HepG2 (cell line): ENCODE measurements around the gene TIMM13. TPM values are rescaled to one million over a fixed set of nuclear protein-coding genes. Genes with fewer than 3 reads are reported as not detected.

Experiments used
- BCL6 ChIP-seq: IDR thresholded peaks from 2 replicates; pipeline ENCODE4 v1.6.1; 2016; ENCODE audit warnings: missing genetic modification reagents, missing compliant biosample characterization
- MIXL1 ChIP-seq: IDR thresholded peaks from 2 replicates; pipeline ENCODE4 v1.6.1; 2016
- MTF2 ChIP-seq: sonication (generic); formaldehyde crosslinking; IDR thresholded peaks from 2 replicates; pipeline ENCODE4 v1.5.0; 2020; ENCODE audit warnings: missing genetic modification reagents, borderline replicate concordance
- NFE2L2 ChIP-seq: fragments of 150-350 bp; IDR thresholded peaks from 2 replicates; pipeline ENCODE4 v1.6.1; 2014; ENCODE audit warnings: low read length
- SMAD9 ChIP-seq: sonication (generic); formaldehyde crosslinking; IDR thresholded peaks from 2 replicates; pipeline ENCODE4 v1.5.1; 2020; ENCODE audit warnings: mild to moderate bottlenecking, missing genetic modification reagents
- TEAD3 ChIP-seq: optimal IDR thresholded peaks from 2 replicates; pipeline ENCODE3; 2016; ENCODE audit warnings: borderline replicate concordance
- ZFP41 ChIP-seq: sonication (generic); formaldehyde crosslinking; IDR thresholded peaks from 2 replicates; pipeline ENCODE4 v1.4.0; 2020; ENCODE audit warnings: mild to moderate bottlenecking, missing genetic modification reagents, borderline replicate concordance
- ZNF24 ChIP-seq: fragments of 450-650 bp; IDR thresholded peaks from 2 replicates; pipeline ENCODE4 v1.6.1; 2017; ENCODE audit warnings: antibody characterized with exemption, mild to moderate bottlenecking
- ZNF34 ChIP-seq: sonication (generic); formaldehyde crosslinking; IDR thresholded peaks from 2 replicates; pipeline ENCODE4 v1.4.0; 2020; ENCODE audit warnings: mild to moderate bottlenecking, missing genetic modification reagents, borderline replicate concordance
- ZNF878 ChIP-seq: sonication (generic); formaldehyde crosslinking; IDR thresholded peaks from 2 replicates; pipeline ENCODE4 v1.8.1; 2023; ENCODE audit warnings: mild to moderate bottlenecking, missing genetic modification reagents, moderate library complexity
- polyA plus RNA-seq, 8 experiments: library from polyadenylated mRNA; depleted of rRNA in 3 of 8; stranded (reverse) in 7 of 8; unstranded in 1 of 8; fragments of >200 nt; fragmentation: Illumina TruSeq in 4 of 8; extraction: Trizol in 4 of 8; gene quantifications; 2 replicates each; pipeline versions ENCODE4 v1.2.1 to v1.2.3, GENCODE V29; 2011 to 2016; ENCODE audit warnings: low read depth in 4 of 8, missing spikeins in 1 of 8, mixed read lengths in 1 of 8; ENCODE audit not compliant: insufficient read depth in 1 of 8
- total RNA-seq, 5 experiments: library from RNA; depleted of rRNA; stranded (reverse); fragments of >200 nt; fragmentation: Illumina TruSeq; extraction: Trizol; gene quantifications; 2 replicates each; pipeline ENCODE4 v1.2.3, GENCODE V29; 2016; ENCODE audit warnings: low read depth in 1 of 5
- TF ChIP-seq, protein P1 (sequence below): sonication (generic); formaldehyde crosslinking; IDR thresholded peaks from 2 replicates; pipeline ENCODE4 v1.5.1; 2020; ENCODE audit warnings: missing genetic modification reagents, mild to moderate bottlenecking, borderline replicate concordance
- TF ChIP-seq, protein P2 (sequence below): sonication (generic); formaldehyde crosslinking; IDR thresholded peaks from 2 replicates; pipeline ENCODE4 v1.4.0; 2020; ENCODE audit warnings: mild to moderate bottlenecking, missing genetic modification reagents
- TF ChIP-seq, protein P3 (sequence below): sonication (generic); formaldehyde crosslinking; IDR thresholded peaks from 2 replicates; pipeline ENCODE4 v1.4.0; 2020; ENCODE audit warnings: mild to moderate bottlenecking, missing genetic modification reagents, borderline replicate concordance
- TF ChIP-seq, protein P4 (sequence below): sonication (generic); formaldehyde crosslinking; IDR thresholded peaks from 2 replicates; pipeline ENCODE4 v1.5.0; 2020; ENCODE audit warnings: missing genetic modification reagents
- TF ChIP-seq, protein P5 (sequence below): sonication (generic); formaldehyde crosslinking; IDR thresholded peaks from 2 replicates; pipeline ENCODE4 v1.5.0; 2020; ENCODE audit warnings: mild to moderate bottlenecking, low read depth, missing genetic modification reagents, borderline replicate concordance
- TF ChIP-seq, protein P6 (sequence below): sonication (generic); formaldehyde crosslinking; IDR thresholded peaks from 2 replicates; pipeline ENCODE4 v1.4.0; 2020; ENCODE audit warnings: missing genetic modification reagents

The TIMM13 gene
- total and polyA plus RNA-seq, 2 of the 13 experiments (the other 11 are each of a cell fraction or from before 2014, with no cell fraction given), result 48.4 to 108 TPM

DNA sequence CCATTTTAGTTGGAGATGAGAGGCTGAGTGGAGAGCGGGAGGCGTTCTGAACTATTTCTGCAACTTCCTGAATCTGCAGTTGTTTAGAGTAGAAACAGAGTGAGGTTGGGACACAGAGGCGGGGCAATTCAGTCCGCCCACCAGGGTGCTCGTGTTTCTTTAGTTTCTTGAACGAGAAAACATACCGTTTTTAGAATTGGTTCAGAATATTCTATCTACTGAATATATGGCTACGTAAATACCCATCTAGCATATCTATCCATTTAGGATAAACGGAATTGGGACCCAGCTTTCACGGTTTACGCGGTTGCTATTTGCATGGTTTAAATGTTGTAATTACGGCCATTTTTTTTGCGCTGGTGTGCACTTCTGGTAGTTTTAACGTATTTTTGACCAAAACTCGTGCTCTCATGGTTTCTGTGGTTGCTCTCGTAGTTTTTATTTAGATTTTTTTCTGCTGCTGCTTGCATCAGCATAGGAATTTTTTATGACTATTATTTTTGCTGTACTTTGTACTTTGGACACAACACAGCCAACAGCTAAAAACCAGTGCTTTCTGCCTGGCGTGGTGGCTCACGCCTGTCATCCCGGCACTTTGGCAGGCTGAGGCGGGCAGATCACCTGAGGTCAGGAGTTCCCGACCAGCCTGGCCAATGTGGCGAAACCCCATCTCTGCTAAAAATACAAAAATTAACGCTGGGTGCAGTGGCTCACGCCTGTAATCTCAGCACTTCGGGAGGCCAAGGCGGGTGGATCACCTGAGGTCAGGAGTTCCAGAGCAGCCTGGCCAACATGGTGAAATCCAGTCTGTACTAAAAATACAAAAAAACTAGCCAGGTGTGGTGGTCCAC lies 32.7 kb downstream of the TIMM13 start (continued):
- TF ChIP-seq, protein P1, sequence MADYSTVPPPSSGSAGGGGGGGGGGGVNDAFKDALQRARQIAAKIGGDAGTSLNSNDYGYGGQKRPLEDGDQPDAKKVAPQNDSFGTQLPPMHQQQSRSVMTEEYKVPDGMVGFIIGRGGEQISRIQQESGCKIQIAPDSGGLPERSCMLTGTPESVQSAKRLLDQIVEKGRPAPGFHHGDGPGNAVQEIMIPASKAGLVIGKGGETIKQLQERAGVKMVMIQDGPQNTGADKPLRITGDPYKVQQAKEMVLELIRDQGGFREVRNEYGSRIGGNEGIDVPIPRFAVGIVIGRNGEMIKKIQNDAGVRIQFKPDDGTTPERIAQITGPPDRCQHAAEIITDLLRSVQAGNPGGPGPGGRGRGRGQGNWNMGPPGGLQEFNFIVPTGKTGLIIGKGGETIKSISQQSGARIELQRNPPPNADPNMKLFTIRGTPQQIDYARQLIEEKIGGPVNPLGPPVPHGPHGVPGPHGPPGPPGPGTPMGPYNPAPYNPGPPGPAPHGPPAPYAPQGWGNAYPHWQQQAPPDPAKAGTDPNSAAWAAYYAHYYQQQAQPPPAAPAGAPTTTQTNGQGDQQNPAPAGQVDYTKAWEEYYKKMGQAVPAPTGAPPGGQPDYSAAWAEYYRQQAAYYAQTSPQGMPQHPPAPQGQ, result no peak
- TF ChIP-seq, protein P2, sequence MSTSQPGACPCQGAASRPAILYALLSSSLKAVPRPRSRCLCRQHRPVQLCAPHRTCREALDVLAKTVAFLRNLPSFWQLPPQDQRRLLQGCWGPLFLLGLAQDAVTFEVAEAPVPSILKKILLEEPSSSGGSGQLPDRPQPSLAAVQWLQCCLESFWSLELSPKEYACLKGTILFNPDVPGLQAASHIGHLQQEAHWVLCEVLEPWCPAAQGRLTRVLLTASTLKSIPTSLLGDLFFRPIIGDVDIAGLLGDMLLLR (CRISPR knock-in tag), result no peak
- TF ChIP-seq ZFP41 (CRISPR knock-in tag), result no peak
- no peak for TF ChIP-seq ZNF24
- TF ChIP-seq ZNF878 (CRISPR knock-in tag), result no peak
- TF ChIP-seq SMAD9, result no peak
- TF ChIP-seq, protein P3, sequence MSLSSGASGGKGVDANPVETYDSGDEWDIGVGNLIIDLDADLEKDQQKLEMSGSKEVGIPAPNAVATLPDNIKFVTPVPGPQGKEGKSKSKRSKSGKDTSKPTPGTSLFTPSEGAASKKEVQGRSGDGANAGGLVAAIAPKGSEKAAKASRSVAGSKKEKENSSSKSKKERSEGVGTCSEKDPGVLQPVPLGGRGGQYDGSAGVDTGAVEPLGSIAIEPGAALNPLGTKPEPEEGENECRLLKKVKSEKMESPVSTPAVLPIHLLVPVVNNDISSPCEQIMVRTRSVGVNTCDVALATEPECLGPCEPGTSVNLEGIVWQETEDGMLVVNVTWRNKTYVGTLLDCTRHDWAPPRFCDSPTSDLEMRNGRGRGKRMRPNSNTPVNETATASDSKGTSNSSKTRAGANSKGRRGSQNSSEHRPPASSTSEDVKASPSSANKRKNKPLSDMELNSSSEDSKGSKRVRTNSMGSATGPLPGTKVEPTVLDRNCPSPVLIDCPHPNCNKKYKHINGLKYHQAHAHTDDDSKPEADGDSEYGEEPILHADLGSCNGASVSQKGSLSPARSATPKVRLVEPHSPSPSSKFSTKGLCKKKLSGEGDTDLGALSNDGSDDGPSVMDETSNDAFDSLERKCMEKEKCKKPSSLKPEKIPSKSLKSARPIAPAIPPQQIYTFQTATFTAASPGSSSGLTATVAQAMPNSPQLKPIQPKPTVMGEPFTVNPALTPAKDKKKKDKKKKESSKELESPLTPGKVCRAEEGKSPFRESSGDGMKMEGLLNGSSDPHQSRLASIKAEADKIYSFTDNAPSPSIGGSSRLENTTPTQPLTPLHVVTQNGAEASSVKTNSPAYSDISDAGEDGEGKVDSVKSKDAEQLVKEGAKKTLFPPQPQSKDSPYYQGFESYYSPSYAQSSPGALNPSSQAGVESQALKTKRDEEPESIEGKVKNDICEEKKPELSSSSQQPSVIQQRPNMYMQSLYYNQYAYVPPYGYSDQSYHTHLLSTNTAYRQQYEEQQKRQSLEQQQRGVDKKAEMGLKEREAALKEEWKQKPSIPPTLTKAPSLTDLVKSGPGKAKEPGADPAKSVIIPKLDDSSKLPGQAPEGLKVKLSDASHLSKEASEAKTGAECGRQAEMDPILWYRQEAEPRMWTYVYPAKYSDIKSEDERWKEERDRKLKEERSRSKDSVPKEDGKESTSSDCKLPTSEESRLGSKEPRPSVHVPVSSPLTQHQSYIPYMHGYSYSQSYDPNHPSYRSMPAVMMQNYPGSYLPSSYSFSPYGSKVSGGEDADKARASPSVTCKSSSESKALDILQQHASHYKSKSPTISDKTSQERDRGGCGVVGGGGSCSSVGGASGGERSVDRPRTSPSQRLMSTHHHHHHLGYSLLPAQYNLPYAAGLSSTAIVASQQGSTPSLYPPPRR (CRISPR knock-in tag), result 0 out of 2 replicates have a peak, but pooled peaks have one; percentile 7
- TF ChIP-seq, protein P4, sequence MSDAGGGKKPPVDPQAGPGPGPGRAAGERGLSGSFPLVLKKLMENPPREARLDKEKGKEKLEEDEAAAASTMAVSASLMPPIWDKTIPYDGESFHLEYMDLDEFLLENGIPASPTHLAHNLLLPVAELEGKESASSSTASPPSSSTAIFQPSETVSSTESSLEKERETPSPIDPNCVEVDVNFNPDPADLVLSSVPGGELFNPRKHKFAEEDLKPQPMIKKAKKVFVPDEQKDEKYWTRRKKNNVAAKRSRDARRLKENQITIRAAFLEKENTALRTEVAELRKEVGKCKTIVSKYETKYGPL (CRISPR knock-in tag), result no peak
- TF ChIP-seq MIXL1, result no peak; the same call in 1 of the 2 replicates
- TF ChIP-seq, protein P5, sequence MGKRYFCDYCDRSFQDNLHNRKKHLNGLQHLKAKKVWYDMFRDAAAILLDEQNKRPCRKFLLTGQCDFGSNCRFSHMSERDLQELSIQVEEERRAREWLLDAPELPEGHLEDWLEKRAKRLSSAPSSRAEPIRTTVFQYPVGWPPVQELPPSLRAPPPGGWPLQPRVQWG (CRISPR knock-in tag), result no peak
- no peak for TF ChIP-seq ZNF34 (CRISPR knock-in tag)
- TF ChIP-seq, protein P6, sequence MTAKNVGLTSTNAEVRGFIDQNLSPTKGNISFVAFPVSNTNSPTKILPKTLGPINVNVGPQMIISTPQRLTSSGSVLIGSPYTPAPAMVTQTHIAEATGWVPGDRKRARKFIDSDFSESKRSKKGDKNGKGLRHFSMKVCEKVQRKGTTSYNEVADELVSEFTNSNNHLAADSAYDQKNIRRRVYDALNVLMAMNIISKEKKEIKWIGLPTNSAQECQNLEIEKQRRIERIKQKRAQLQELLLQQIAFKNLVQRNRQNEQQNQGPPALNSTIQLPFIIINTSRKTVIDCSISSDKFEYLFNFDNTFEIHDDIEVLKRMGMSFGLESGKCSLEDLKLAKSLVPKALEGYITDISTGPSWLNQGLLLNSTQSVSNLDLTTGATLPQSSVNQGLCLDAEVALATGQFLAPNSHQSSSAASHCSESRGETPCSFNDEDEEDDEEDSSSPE (CRISPR knock-in tag), result no peak
- TF ChIP-seq NFE2L2, result no peak
- peak; percentile 54 for TF ChIP-seq BCL6
- TF ChIP-seq MTF2 (CRISPR knock-in tag), result 0 out of 2 replicates have a peak, but pooled peaks have one; percentile 43
- peak; percentile 72 for TF ChIP-seq TEAD3 (CRISPR knock-in tag)
